ENCODE data around the gene EPM2AIP1.

GRCh38 chr3:36973139-36973538 is 19.8 kb downstream of the EPM2AIP1 start:
- TF ChIP-seq POLR2A (IDR thresholded peaks at IDR 0.05; ENCODE audit: low read depth, low read length) (no peak), MAX (IDR thresholded peaks at IDR 0.05; ENCODE audit: insufficient read depth, insufficient read length) (no peak)
